ENCODE results near the gene HSPA6. TPM values are rescaled to one million over a fixed set of nuclear protein-coding genes. Genes with fewer than 3 reads are reported as not detected.
A peak's percentile ranks its signal among the peaks of the same experiment; 100 is the strongest.
"Not testable (repeated sequence)": the region's sequence is repeated elsewhere in the genome, so short reads cannot be mapped to it uniquely, and the experiment has no call there.

HSPA6 gene
- total RNA-seq, 1 experiment from 2014 or later = 0.28 TPM

DNA sequence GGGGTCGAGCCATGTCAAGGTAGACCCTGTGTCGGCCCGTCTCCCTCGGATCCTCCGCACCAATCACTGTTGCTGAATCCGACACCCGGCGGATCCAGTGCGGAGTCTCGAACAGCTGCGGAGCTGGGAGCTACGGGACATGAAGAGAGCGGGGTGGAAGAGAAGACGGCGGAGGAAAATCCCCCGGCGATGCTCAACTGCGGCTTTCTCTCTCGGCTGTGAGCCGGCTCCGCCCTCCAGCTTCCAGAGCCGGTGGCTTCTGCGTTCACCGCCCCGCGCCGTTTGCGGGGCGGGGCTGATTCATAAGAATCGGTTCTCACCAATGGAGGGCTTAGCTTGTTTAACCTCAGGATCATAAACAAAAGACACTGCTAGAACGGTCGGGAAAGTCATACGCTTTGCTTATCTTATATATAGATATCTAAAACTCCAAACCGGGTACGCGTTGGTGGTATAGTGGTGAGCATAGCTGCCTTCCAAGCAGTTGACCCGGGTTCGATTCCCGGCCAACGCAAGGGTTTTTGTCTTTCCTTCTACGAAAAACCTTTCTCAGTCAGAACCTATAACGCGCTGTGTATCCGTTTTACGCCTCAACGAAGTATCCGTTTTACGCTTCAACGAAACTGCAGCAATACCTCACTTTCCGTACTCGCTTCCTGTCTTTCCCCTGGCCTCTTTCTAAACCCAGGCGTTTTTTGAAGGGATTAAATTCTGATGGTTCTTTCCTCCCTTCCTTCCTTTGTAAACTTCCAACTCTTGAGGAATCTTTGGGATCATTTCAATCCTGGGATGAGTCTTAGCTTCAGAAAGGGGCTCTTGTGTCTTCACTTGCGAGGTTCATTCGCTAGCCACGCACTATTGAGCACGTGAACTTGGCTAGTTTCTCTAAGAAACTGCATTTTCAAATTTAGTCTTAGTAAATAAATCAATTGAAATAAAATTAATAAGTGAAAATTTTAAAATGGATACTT lies 6.6 kb downstream of the HSPA6 start:
- peak; percentile 85 to 92 for DNase-seq
- H3K9me2 ChIP-seq (ENCODE audit: insufficient read depth); H4K20me1 ChIP-seq (ENCODE audit: insufficient read depth); H3K36me3 ChIP-seq (ENCODE audit: low read depth); H3F3A ChIP-seq (ENCODE audit: insufficient read depth, low read depth); H3K27me3 ChIP-seq (ENCODE audit: insufficient read depth, low read depth); H3K9me3 ChIP-seq (ENCODE audit: insufficient read depth, low read depth); H3K4me1 ChIP-seq (replicated peaks; ENCODE audit: insufficient read depth); H3K79me2 ChIP-seq (ENCODE audit: low read depth): not testable (repeated sequence)
- POLR2A ChIA-PET (ENCODE audit: unreplicated experiment) = interaction anchor here (1.1 kb wide), 1 partner anchor 8 kb away, joined by 4 read pairs; no protein-coding TSS in a partner anchor
- intact Hi-C loops (cut with micrococcal nuclease; ENCODE audit: unreplicated experiment) = loop anchor here (1.0 to 2.0 kb wide), 3 partner anchors 9 to 90 kb away; no protein-coding TSS in a partner anchor
- Histone ChIP-seq H3K4me2 (peak overlapping the region; percentile 83), H3K4me3 (peak overlapping the region; percentile 66), H3K27ac (peak overlapping the region; percentile 77), H2AFZ (peak overlapping the region; percentile 80)
- TSS peak; percentile 75 for BruUV-seq (replicated peaks)
- CTCF ChIA-PET = interaction anchor here (0.6 kb wide), 1 partner anchor 54 kb away, joined by 3 read pairs; no protein-coding TSS in a partner anchor

DNA sequence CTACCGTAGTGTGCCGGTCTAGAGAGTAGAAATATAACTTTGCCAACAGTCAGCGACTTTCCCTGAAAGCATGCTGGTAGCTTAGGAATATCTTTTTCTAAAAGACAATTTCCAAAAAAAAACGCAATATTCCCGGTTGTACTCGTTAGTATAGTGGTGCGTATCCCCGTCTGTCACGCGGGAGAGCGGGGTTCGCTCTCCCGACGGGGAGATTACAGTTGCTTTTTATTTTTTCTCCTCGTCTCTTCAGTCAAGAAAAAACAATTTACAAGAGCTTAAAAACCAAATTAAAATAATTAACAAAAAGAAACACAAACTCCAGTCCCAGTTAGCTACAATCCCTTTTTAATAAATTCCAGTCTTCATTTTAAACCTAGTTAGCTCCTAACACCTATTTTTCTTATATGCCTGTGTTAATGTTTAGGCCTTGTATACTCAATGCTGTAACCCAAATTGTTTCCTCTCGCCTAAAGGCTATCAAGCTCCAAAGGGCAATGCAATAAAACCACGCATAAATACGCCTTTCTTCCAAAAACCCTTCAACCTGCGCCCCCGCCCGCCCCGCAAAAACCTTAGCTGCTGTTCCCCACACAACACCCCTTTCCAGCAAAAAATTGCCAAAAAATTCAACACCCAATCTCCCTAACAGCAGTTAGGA lies 7.8 kb downstream of the HSPA6 start:
- ChIA-PET POLR2A (ENCODE audit: unreplicated experiment) (no interaction called here), CTCF (interaction anchor here (0.6 kb wide), 1 partner anchor 1294 kb away, joined by 5 read pairs; no protein-coding TSS in a partner anchor)
- Histone ChIP-seq H3K27ac (peak overlapping the region; percentile 77), H3K9me2 (ENCODE audit: insufficient read depth) (no peaks in the 10 kb centered on the region), H3K36me3 (ENCODE audit: low read depth) (no peaks in the 10 kb centered on the region), H3F3A (ENCODE audit: insufficient read depth, low read depth) (peaks cover 10% of the 10 kb centered on the region; the same call in 1 of the 2 replicates), H3K4me1 (replicated peaks; ENCODE audit: insufficient read depth) (peaks cover 9% of the 10 kb centered on the region; the same call in 1 of the 2 replicates), H3K4me2 (peak overlapping the region; percentile 83), H3K27me3 (ENCODE audit: insufficient read depth, low read depth) (no peaks in the 10 kb centered on the region), H4K20me1 (ENCODE audit: insufficient read depth) (no peaks in the 10 kb centered on the region), H2AFZ (peak overlapping the region; percentile 80; the same call in 1 of the 2 replicates), H3K9me3 (ENCODE audit: insufficient read depth, low read depth) (peaks cover 3% of the 10 kb centered on the region; the same call in 1 of the 2 replicates), H3K79me2 (ENCODE audit: low read depth) (no peaks in the 10 kb centered on the region), H3K4me3 (peak overlapping the region; percentile 66; the same call in 1 of the 2 replicates)
- DNase-seq = no peak
- intact Hi-C loops (cut with micrococcal nuclease; ENCODE audit: unreplicated experiment) = loop anchor here (2.0 kb wide), 2 partner anchors 81 to 89 kb away; no protein-coding TSS in a partner anchor
- BruUV-seq (replicated peaks) = no TSS peak
- TF ChIP-seq, protein P1, sequence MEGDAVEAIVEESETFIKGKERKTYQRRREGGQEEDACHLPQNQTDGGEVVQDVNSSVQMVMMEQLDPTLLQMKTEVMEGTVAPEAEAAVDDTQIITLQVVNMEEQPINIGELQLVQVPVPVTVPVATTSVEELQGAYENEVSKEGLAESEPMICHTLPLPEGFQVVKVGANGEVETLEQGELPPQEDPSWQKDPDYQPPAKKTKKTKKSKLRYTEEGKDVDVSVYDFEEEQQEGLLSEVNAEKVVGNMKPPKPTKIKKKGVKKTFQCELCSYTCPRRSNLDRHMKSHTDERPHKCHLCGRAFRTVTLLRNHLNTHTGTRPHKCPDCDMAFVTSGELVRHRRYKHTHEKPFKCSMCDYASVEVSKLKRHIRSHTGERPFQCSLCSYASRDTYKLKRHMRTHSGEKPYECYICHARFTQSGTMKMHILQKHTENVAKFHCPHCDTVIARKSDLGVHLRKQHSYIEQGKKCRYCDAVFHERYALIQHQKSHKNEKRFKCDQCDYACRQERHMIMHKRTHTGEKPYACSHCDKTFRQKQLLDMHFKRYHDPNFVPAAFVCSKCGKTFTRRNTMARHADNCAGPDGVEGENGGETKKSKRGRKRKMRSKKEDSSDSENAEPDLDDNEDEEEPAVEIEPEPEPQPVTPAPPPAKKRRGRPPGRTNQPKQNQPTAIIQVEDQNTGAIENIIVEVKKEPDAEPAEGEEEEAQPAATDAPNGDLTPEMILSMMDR (conservative IDR thresholded peaks at IDR 0.05) = no peak
- TF ChIP-seq EZH2 (IDR thresholded peaks at IDR 0.05; ENCODE audit: low read depth) = no peak

DNA sequence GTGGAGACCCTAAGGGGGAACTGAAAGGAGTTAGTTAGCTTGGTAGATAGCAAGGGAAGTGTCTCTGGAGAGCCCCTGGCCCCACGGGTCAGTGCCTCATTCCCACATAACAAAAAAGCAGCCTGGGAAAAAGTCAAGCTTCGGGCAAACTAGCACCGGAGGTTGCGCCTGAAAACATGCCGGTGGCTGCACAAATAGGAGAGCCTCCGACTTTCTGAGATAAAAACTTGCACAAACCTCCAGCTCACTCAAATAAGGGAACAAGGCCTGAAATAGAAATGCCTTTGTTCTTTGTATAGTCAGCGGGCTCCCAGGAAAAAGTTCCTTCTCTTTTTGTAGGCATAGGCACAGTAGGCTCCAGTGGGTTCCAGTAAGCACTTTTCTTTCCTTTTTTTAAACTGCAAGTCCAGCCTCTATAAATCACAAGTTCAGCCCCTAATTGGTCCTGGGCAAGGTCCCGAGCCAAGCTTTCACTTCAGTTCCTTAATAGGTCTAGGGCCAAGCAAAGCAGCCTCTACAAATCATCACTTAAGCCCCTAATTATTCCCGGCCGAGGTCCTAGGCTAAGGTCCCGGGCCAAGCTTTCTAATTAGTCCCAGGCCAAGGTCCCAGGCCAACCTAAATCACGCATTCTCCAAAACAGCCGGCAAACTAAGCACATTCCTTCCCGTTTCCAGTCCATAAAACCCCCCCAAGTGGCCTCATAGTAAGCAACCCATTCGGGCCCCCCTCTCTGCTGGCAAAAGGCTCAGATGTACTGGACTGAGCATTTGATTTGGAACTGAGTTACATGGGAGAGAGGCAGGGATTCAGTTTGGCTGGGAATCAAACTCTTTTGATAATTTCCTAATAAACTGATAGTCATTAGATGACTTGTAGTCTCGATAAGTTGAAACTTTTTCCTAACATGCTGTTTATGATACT lies 8.6 kb downstream of the HSPA6 start:
- CTCF ChIA-PET = interaction anchor here (0.6 kb wide), 1 partner anchor 1293 kb away, joined by 5 read pairs; no protein-coding TSS in a partner anchor
- H2AFZ ChIP-seq; H3K4me2 ChIP-seq; H3K36me3 ChIP-seq (ENCODE audit: low read depth); BruUV-seq (replicated peaks); H3K27ac ChIP-seq; H3K27me3 ChIP-seq (ENCODE audit: insufficient read depth, low read depth); DNase-seq; H3K9me3 ChIP-seq (ENCODE audit: insufficient read depth, low read depth); H3F3A ChIP-seq (ENCODE audit: insufficient read depth, low read depth); H3K9me2 ChIP-seq (ENCODE audit: insufficient read depth); H3K4me1 ChIP-seq (replicated peaks; ENCODE audit: insufficient read depth); intact Hi-C loops (cut with micrococcal nuclease; ENCODE audit: unreplicated experiment); POLR2A ChIA-PET (ENCODE audit: unreplicated experiment); H3K79me2 ChIP-seq (ENCODE audit: low read depth); H4K20me1 ChIP-seq (ENCODE audit: insufficient read depth); H3K4me3 ChIP-seq: not testable (repeated sequence)

DNA sequence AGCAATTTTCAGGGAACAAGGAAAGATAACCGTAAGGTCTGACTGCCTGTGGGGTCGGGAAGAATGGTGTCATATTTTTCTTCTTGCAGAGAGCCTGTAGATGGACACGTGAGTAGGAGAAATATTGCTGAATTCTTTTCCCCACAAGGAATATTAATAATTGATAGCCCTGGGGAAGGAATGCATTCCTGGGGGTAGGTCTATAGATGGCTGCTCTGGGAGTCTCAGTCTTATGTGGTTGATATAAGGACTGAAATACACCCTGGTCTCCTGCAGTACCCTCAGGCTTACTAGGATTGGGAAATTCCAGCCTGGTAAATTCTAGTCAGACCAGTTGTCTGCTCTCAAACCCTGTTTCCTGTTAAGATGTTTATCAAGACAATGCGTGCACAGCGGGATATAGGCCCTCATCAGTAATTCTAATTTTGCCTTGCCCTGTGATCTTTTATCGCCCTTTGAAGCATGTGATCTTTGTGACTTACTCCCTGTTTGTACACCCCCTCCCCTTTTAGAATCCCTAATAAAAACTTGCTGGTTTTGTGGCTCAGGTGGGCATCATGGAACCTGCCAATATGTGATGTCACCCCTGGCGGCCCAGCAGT lies 12.8 kb downstream of the HSPA6 start:
- H2AFZ ChIP-seq; H3K4me3 ChIP-seq; H3K4me2 ChIP-seq; H3K4me1 ChIP-seq (replicated peaks; ENCODE audit: insufficient read depth); H4K20me1 ChIP-seq (ENCODE audit: insufficient read depth); H3K27me3 ChIP-seq (ENCODE audit: insufficient read depth, low read depth); H3F3A ChIP-seq (ENCODE audit: insufficient read depth, low read depth); BruUV-seq (replicated peaks); H3K79me2 ChIP-seq (ENCODE audit: low read depth); H3K9me3 ChIP-seq (ENCODE audit: insufficient read depth, low read depth); H3K9me2 ChIP-seq (ENCODE audit: insufficient read depth); H3K27ac ChIP-seq; POLR2A ChIA-PET (ENCODE audit: unreplicated experiment); H3K36me3 ChIP-seq (ENCODE audit: low read depth); intact Hi-C loops (cut with micrococcal nuclease; ENCODE audit: unreplicated experiment): not testable (repeated sequence)
- CTCF ChIA-PET = interaction anchor here (0.6 kb wide), 1 partner anchor 204 kb away, joined by 3 read pairs; no protein-coding TSS in a partner anchor
- DNase-seq = peak in 1 of 2 experiments; percentile 38

DNA sequence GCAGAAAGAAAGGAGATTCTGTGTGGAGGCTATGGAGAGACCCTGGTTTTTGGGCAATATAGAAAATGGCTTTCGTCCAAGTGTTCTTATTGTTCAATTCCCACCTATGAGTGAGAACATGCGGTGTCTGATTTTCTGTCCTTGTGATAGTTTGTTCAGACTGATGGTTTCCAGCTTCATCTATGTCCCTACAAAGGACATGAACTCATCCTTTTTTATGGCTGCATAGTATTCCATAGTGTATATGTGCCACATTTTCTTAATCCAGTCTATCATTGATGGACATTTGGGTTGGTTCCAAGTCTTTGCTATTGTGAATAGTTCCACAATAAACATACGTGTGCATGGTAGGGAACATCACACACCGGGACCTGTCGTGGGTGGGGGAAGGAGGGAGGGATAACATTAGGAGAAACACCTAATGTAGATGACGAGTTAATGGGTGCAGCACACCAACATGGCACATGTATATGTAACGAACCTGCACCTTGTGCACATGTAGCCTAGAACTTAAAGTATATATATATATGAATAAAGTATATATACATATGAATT lies 14.7 kb downstream of the HSPA6 start:
- H3K9me2 ChIP-seq (ENCODE audit: insufficient read depth); H2AFZ ChIP-seq; H4K20me1 ChIP-seq (ENCODE audit: insufficient read depth); H3K27me3 ChIP-seq (ENCODE audit: insufficient read depth, low read depth); H3K9me3 ChIP-seq (ENCODE audit: insufficient read depth, low read depth); H3K79me2 ChIP-seq (ENCODE audit: low read depth); intact Hi-C loops (cut with micrococcal nuclease; ENCODE audit: unreplicated experiment); CTCF ChIA-PET; H3K36me3 ChIP-seq (ENCODE audit: low read depth); H3K4me1 ChIP-seq (replicated peaks; ENCODE audit: insufficient read depth); BruUV-seq (replicated peaks); H3F3A ChIP-seq (ENCODE audit: insufficient read depth, low read depth); H3K27ac ChIP-seq; DNase-seq: not testable (repeated sequence)
- POLR2A ChIA-PET (ENCODE audit: unreplicated experiment) = interaction anchor here (0.7 kb wide), 1 partner anchor 8 kb away, joined by 4 read pairs; no protein-coding TSS in a partner anchor
- H3K4me3 ChIP-seq = peak overlapping the region; percentile 71; the same call in 1 of the 2 replicates
- H3K4me2 ChIP-seq = peak overlapping the region; percentile 81

Measured in PC-9 (cell line).